ENCODE results near the gene CAPZB.
"Not testable (repeated sequence)": the region's sequence is repeated elsewhere in the genome, so short reads cannot be mapped to it uniquely, and the experiment has no call there.

CAPZB gene

DNA sequence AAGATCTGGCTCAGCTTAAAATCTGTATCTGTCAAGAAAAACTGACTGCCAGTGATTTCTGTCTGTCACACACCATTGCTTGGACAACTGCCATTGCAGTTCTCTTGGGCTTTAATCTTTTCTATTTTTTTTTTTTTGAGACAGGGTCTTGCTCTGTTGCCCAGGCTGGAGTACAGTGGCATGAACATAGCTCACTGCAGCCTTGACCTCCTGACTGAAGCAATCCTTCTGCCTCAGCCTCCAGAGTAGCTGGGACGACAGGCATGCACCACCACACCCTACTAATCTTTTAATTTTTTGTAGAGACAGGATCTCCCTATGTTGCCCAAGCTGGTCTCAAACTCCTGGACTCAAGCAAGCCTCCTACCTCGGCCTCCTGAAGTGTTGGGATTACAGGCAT lies 14.5 kb upstream of the CAPZB start:
- not testable (repeated sequence) for H3K36me3 ChIP-seq (ENCODE audit: control insufficient read depth, insufficient read depth, low read length); H3K4me3 ChIP-seq (ENCODE audit: insufficient read depth, low read depth, low read length, poor library complexity, severe bottlenecking); H3K9me3 ChIP-seq (ENCODE audit: control insufficient read depth, low read length); DNase-seq; H3K27me3 ChIP-seq (replicated peaks; ENCODE audit: control insufficient read depth, insufficient read depth, low read length, poor library complexity, severe bottlenecking); H3K4me1 ChIP-seq (ENCODE audit: control insufficient read depth, insufficient read depth, low read length, poor library complexity, severe bottlenecking); H3K27ac ChIP-seq (ENCODE audit: insufficient read depth, low read length, poor library complexity, severe bottlenecking)

DNA sequence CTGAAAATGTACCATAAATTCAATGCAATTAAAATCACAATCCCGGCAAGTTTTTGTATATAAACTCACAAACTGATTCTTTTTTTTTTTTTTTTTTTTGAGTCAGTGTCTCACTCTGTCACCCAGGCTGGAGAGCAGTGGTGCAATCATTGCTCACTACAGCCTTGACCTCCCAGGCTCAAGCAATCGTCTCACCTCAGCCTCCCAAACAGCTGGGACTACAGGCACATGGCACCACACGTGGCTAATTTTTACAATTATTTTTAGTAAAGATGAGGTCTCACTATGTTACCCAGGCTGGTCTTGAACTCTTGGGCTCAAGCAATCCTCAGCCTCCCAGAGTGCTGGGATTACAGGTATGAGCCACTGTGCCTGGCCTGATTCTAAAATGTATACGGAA lies 12.1 kb upstream of the CAPZB start:
- H3K4me1 ChIP-seq (ENCODE audit: control insufficient read depth, insufficient read depth, low read length, poor library complexity, severe bottlenecking); H3K27me3 ChIP-seq (replicated peaks; ENCODE audit: control insufficient read depth, insufficient read depth, low read length, poor library complexity, severe bottlenecking); DNase-seq; H3K9me3 ChIP-seq (ENCODE audit: control insufficient read depth, low read length); H3K27ac ChIP-seq (ENCODE audit: insufficient read depth, low read length, poor library complexity, severe bottlenecking); H3K36me3 ChIP-seq (ENCODE audit: control insufficient read depth, insufficient read depth, low read length); H3K4me3 ChIP-seq (ENCODE audit: insufficient read depth, low read depth, low read length, poor library complexity, severe bottlenecking): not testable (repeated sequence)

- no peak overlapping the region for H3K4me3 ChIP-seq (ENCODE audit: insufficient read depth, low read depth, low read length, poor library complexity, severe bottlenecking)
- H3K9me3 ChIP-seq (ENCODE audit: control insufficient read depth, low read length), result no peaks in the 10 kb centered on the region
- H3K27ac ChIP-seq (ENCODE audit: insufficient read depth, low read length, poor library complexity, severe bottlenecking), result no peak overlapping the region
- H3K27me3 ChIP-seq (replicated peaks; ENCODE audit: control insufficient read depth, insufficient read depth, low read length, poor library complexity, severe bottlenecking), result no peaks in the 10 kb centered on the region
- H3K4me1 ChIP-seq (ENCODE audit: control insufficient read depth, insufficient read depth, low read length, poor library complexity, severe bottlenecking), result peaks cover 6% of the 10 kb centered on the region
- DNase-seq, result no peak
- no peaks in the 10 kb centered on the region for H3K36me3 ChIP-seq (ENCODE audit: control insufficient read depth, insufficient read depth, low read length)
These were observed 11.2 kb upstream of the CAPZB start for GRCh38 chr1:19496527-19496874.

GRCh38 chr1:19495799-19496526 lies 10.6 kb upstream of the CAPZB start:
- no peaks in the 10 kb centered on the region for H3K36me3 ChIP-seq (ENCODE audit: control insufficient read depth, insufficient read depth, low read length)
- no peaks in the 10 kb centered on the region for H3K9me3 ChIP-seq (ENCODE audit: control insufficient read depth, low read length)
- H3K4me1 ChIP-seq (ENCODE audit: control insufficient read depth, insufficient read depth, low read length, poor library complexity, severe bottlenecking), result peaks cover 6% of the 10 kb centered on the region
- H3K27me3 ChIP-seq (replicated peaks; ENCODE audit: control insufficient read depth, insufficient read depth, low read length, poor library complexity, severe bottlenecking), result no peaks in the 10 kb centered on the region
- no peak overlapping the region for H3K4me3 ChIP-seq (ENCODE audit: insufficient read depth, low read depth, low read length, poor library complexity, severe bottlenecking)
- no peak for DNase-seq
- H3K27ac ChIP-seq (ENCODE audit: insufficient read depth, low read length, poor library complexity, severe bottlenecking), result no peak overlapping the region

DNA sequence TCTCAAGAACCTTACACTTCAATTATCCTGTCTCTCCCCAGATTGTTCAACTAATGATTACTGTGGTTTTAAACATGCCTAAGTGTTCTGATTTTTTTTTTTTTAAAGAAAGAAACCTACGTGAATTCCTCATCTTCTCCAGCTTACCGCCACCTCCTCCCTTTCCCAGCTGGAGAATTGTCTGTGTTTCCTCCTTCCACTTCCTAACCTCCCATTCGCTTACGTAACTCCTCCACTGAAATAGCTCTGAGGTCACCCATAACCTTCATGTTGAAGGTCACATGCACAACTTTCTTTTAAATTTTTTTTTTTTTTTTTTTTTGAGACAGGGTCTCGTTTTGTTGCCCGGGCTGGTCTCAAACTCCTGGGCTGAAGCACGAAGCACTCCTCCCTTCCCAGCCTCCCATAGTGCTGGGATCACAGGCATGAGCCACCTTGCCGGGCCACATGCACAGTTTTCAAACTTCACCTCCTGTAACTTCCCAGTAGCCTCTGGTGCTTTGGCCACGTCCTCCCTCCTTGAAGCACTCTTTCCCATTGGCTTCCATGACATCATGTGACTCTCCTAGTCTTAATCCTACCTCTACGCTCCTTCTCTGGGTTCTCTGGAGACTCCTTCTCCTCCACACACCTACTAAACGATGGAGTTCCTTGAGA lies 9.8 kb upstream of the CAPZB start:
- no peak for DNase-seq
- no peak overlapping the region for H3K27ac ChIP-seq (ENCODE audit: insufficient read depth, low read length, poor library complexity, severe bottlenecking)

DNA sequence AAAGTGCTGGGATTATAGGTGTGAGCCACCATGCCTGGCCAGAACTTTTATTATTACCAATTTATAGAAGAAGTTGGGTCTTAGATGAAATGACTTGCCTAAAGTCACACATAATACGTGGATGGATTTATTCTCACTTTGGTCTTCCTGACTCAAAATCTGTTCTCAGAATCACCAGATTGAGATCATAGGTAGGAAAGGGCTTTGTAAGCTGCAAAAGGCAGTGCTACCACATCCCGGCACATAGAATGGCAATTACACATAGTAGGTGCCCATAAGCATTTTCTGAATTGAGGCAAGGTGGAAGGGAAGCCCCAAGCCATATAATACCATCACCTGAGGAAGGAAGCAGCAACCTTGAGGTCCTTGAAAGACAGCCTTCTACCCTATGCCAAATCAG lies 8.2 kb upstream of the CAPZB start:
- peaks cover 6% of the 10 kb centered on the region for H3K4me1 ChIP-seq (ENCODE audit: control insufficient read depth, insufficient read depth, low read length, poor library complexity, severe bottlenecking)
- H3K9me3 ChIP-seq (ENCODE audit: control insufficient read depth, low read length), result no peaks in the 10 kb centered on the region
- H3K27ac ChIP-seq (ENCODE audit: insufficient read depth, low read length, poor library complexity, severe bottlenecking), result no peak overlapping the region
- no peaks in the 10 kb centered on the region for H3K27me3 ChIP-seq (replicated peaks; ENCODE audit: control insufficient read depth, insufficient read depth, low read length, poor library complexity, severe bottlenecking)
- no peaks in the 10 kb centered on the region for H3K36me3 ChIP-seq (ENCODE audit: control insufficient read depth, insufficient read depth, low read length)
- no peak overlapping the region for H3K4me3 ChIP-seq (ENCODE audit: insufficient read depth, low read depth, low read length, poor library complexity, severe bottlenecking)
- DNase-seq, result no peak

More for the DNA sequence above, 9.8 kb upstream of the CAPZB start:
- Histone ChIP-seq H3K4me3 (ENCODE audit: insufficient read depth, low read depth, low read length, poor library complexity, severe bottlenecking) (no peak overlapping the region), H3K36me3 (ENCODE audit: control insufficient read depth, insufficient read depth, low read length) (no peaks in the 10 kb centered on the region), H3K27me3 (replicated peaks; ENCODE audit: control insufficient read depth, insufficient read depth, low read length, poor library complexity, severe bottlenecking) (no peaks in the 10 kb centered on the region), H3K9me3 (ENCODE audit: control insufficient read depth, low read length) (no peaks in the 10 kb centered on the region), H3K4me1 (ENCODE audit: control insufficient read depth, insufficient read depth, low read length, poor library complexity, severe bottlenecking) (peaks cover 6% of the 10 kb centered on the region)

- no peak for DNase-seq
- no peaks in the 10 kb centered on the region for H3K27me3 ChIP-seq (replicated peaks; ENCODE audit: control insufficient read depth, insufficient read depth, low read length, poor library complexity, severe bottlenecking)
- H3K36me3 ChIP-seq (ENCODE audit: control insufficient read depth, insufficient read depth, low read length), result no peaks in the 10 kb centered on the region
- H3K4me3 ChIP-seq (ENCODE audit: insufficient read depth, low read depth, low read length, poor library complexity, severe bottlenecking), result no peak overlapping the region
- no peaks in the 10 kb centered on the region for H3K9me3 ChIP-seq (ENCODE audit: control insufficient read depth, low read length)
- no peak overlapping the region for H3K27ac ChIP-seq (ENCODE audit: insufficient read depth, low read length, poor library complexity, severe bottlenecking)
- peaks cover 16% of the 10 kb centered on the region for H3K4me1 ChIP-seq (ENCODE audit: control insufficient read depth, insufficient read depth, low read length, poor library complexity, severe bottlenecking)
These were observed 4.7 kb upstream of the CAPZB start for GRCh38 chr1:19489996-19490395.

GRCh38 chr1:19488136-19488535 lies 2.8 kb upstream of the CAPZB start:
- H3K36me3 ChIP-seq (ENCODE audit: control insufficient read depth, insufficient read depth, low read length), result no peaks in the 10 kb centered on the region
- H3K4me3 ChIP-seq (ENCODE audit: insufficient read depth, low read depth, low read length, poor library complexity, severe bottlenecking), result no peak overlapping the region
- H3K27ac ChIP-seq (ENCODE audit: insufficient read depth, low read length, poor library complexity, severe bottlenecking), result no peak overlapping the region
- H3K4me1 ChIP-seq (ENCODE audit: control insufficient read depth, insufficient read depth, low read length, poor library complexity, severe bottlenecking), result peaks cover 28% of the 10 kb centered on the region
- DNase-seq, result no peak
- no peaks in the 10 kb centered on the region for H3K9me3 ChIP-seq (ENCODE audit: control insufficient read depth, low read length)
- no peaks in the 10 kb centered on the region for H3K27me3 ChIP-seq (replicated peaks; ENCODE audit: control insufficient read depth, insufficient read depth, low read length, poor library complexity, severe bottlenecking)

GRCh38 chr1:19484798-19485361 lies 459 bp downstream of the CAPZB start:
- Histone ChIP-seq H3K4me3 (ENCODE audit: insufficient read depth, low read depth, low read length, poor library complexity, severe bottlenecking) (peak overlapping the region; percentile 77), H3K9me3 (ENCODE audit: control insufficient read depth, low read length) (no peaks in the 10 kb centered on the region), H3K4me1 (ENCODE audit: control insufficient read depth, insufficient read depth, low read length, poor library complexity, severe bottlenecking) (peaks cover 60% of the 10 kb centered on the region), H3K36me3 (ENCODE audit: control insufficient read depth, insufficient read depth, low read length) (peaks cover 5% of the 10 kb centered on the region), H3K27me3 (replicated peaks; ENCODE audit: control insufficient read depth, insufficient read depth, low read length, poor library complexity, severe bottlenecking) (no peaks in the 10 kb centered on the region), H3K27ac (ENCODE audit: insufficient read depth, low read length, poor library complexity, severe bottlenecking) (peak overlapping the region; percentile 92)
- DNase-seq, result no peak

DNA sequence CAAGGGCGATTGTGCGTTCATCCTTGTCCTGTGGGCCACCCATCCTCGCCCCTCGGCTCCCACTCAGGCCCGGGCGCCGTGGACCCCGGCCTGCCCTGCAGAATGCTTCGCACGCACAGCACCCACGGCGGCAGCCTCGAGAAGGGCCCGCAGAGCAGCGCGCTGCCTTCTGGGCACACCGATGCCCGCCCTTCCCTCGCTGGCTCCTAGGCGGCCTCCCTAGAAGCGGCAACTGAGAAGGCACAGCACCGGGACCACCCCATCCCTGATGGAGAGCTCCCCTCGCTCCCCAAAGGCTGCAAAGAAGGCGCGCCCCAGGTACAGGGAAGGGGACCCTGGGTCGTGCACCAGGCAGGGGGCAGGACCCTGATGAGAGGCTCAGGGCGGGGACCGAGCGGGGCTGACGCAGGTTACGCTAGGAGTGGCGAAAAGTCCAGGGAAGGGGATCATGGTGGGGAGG lies 971 bp downstream of the CAPZB start:
- H3K4me3 ChIP-seq (ENCODE audit: insufficient read depth, low read depth, low read length, poor library complexity, severe bottlenecking), result peak overlapping the region; percentile 77
- H3K4me1 ChIP-seq (ENCODE audit: control insufficient read depth, insufficient read depth, low read length, poor library complexity, severe bottlenecking), result peaks cover 65% of the 10 kb centered on the region
- H3K27me3 ChIP-seq (replicated peaks; ENCODE audit: control insufficient read depth, insufficient read depth, low read length, poor library complexity, severe bottlenecking), result no peaks in the 10 kb centered on the region
- H3K36me3 ChIP-seq (ENCODE audit: control insufficient read depth, insufficient read depth, low read length), result peaks cover 5% of the 10 kb centered on the region
- no peak for DNase-seq
- no peaks in the 10 kb centered on the region for H3K9me3 ChIP-seq (ENCODE audit: control insufficient read depth, low read length)
- peak overlapping the region; percentile 92 for H3K27ac ChIP-seq (ENCODE audit: insufficient read depth, low read length, poor library complexity, severe bottlenecking)

Measured in effector memory CD4-positive, alpha-beta T cell (primary cell).